ENCODE data around the gene NR5A2.
A peak's percentile ranks its signal among the peaks of the same experiment; 100 is the strongest.

Gene NR5A2

GRCh38 chr1:200150721-200151120 is 123.2 kb downstream of the NR5A2 start:
- Histone ChIP-seq H3K27ac (no peak overlapping the region), H3K4me3 (no peak overlapping the region), H3K4me1 (peaks cover 32% of the 10 kb centered on the region), H3K27me3 (no peaks in the 10 kb centered on the region), H3K9me3 (peaks cover 10% of the 10 kb centered on the region), H3K9ac (no peak overlapping the region), H3K4me2 (0 out of 2 replicates have a peak overlapping the region, but pooled peaks have one; percentile 1), H3K36me3 (no peaks in the 10 kb centered on the region), H4K20me1 (no peaks in the 10 kb centered on the region)
- no peak for TF ChIP-seq Cebpa-rat (IDR thresholded peaks at IDR 0.05)

GRCh38 chr1:200152336-200152735 is 124.8 kb downstream of the NR5A2 start:
- no peak overlapping the region for H3K27ac ChIP-seq
- peaks cover 32% of the 10 kb centered on the region for H3K4me1 ChIP-seq
- H3K9me3 ChIP-seq, result peaks cover 9% of the 10 kb centered on the region
- TF ChIP-seq Cebpa-rat (IDR thresholded peaks at IDR 0.05), result no peak
- no peak overlapping the region for H3K4me3 ChIP-seq
- H3K9ac ChIP-seq, result no peak overlapping the region
- H3K27me3 ChIP-seq, result no peaks in the 10 kb centered on the region
- no peaks in the 10 kb centered on the region for H3K36me3 ChIP-seq
- H3K4me2 ChIP-seq, result no peak overlapping the region
- no peaks in the 10 kb centered on the region for H4K20me1 ChIP-seq

DNA sequence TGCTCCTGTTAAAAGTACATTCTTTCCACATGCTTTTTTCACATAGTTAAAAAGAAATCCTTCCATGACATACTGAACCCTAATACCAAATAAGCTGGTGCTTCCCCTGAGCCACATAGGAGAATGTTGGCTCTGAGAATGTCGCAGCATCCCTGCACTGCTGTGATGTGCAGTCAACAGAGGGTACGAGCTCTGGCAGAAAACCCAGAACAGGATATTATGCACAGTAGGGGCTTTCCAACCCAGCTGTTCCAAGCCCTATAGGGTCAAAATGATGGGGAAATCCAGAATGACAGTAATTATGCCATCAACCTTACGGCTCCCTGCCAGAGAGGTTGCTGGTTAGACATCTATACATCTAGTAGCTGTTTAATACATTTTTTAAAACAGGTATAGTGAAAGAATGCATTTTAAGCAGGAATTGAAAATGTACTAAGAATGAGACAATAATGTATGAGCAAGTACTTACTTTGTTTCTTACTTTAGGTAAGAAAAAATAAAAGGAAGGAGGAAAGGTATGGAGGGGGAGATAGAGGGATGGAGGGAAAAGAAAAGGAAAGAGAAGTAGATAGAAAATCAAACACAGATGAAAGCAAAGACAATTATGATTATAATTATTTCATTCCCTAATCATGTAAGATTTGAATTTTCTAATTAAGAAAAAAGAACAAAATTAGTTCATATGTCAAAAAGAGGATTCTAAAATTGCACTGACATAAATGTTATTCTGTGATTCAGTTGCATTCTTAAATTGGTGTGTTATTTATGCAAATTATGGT is 126.0 kb downstream of the NR5A2 start:
- no peaks in the 10 kb centered on the region for H3K9me3 ChIP-seq
- no peak overlapping the region for H3K9ac ChIP-seq
- TF ChIP-seq Cebpa-rat (IDR thresholded peaks at IDR 0.05), result no peak
- no peaks in the 10 kb centered on the region for H3K36me3 ChIP-seq
- peak overlapping the region; percentile 51; the same call in 1 of the 2 replicates for H3K4me2 ChIP-seq
- peaks cover 32% of the 10 kb centered on the region for H3K4me1 ChIP-seq
- no peaks in the 10 kb centered on the region for H3K27me3 ChIP-seq
- H4K20me1 ChIP-seq, result no peaks in the 10 kb centered on the region
- H3K4me3 ChIP-seq, result no peak overlapping the region
- H3K27ac ChIP-seq, result peak overlapping the region; percentile 43

DNA sequence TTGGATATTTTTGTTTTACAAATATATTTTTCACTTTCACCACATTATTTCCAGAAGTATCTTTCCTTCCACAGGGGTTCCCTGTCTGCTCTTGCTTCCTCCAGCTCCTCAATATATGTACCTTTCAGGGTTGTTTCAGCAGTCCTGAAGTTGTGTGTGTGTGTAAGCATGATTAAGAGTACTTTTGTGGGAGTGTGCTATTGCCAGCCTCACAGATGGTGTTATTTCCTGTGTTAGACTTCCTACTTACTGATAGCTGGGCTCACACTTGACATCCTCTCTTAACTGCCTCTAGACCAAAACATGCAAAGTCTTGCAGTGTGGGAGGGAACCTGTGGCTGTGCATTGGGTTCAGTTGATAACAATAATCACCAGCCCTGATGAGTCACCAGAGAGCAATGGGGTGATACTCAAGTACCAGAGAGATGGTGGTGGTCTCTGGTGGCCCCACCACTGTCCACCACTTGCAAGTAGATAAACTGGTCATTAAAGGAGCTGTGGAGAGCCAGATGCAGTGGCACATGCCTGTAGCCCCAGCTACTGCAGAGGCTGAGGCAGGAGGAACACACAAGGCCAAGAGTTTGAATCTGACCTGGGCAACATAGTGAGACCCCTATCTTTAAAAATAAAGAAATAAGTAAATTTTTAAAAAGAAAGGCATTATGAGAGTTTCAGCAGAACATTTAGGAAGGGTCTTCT is 126.7 kb downstream of the NR5A2 start:
- H3K27ac ChIP-seq, result peak overlapping the region; percentile 50
- no peak overlapping the region for H3K9ac ChIP-seq
- no peak for TF ChIP-seq Cebpa-rat (IDR thresholded peaks at IDR 0.05)
- no peaks in the 10 kb centered on the region for H3K9me3 ChIP-seq
- H3K36me3 ChIP-seq, result no peaks in the 10 kb centered on the region
- no peaks in the 10 kb centered on the region for H3K27me3 ChIP-seq
- H3K4me3 ChIP-seq, result no peak overlapping the region
- H3K4me2 ChIP-seq, result peak overlapping the region; percentile 51
- H4K20me1 ChIP-seq, result no peaks in the 10 kb centered on the region
- peaks cover 32% of the 10 kb centered on the region for H3K4me1 ChIP-seq

DNA sequence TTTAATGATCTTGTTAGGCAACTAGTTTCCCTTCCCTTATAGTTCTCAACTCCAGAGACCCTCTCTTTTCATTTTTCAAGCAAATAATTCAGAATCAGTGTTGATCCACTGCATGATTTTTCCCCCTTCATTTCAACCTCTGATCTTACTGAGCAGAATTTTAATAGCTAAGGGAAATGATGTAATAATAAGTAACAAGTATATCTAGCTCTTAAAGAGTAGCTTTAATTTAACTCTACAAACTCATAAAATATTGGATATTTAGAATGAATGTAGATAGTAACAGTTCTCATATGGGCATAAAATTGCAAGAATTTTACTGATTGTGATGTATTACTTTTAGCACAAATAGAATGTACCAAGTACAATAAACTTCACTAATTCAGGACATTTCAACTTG is 130.2 kb downstream of the NR5A2 start:
- Histone ChIP-seq H3K27me3 (no peaks in the 10 kb centered on the region), H3K27ac (no peak overlapping the region), H3K36me3 (no peaks in the 10 kb centered on the region)

DNA sequence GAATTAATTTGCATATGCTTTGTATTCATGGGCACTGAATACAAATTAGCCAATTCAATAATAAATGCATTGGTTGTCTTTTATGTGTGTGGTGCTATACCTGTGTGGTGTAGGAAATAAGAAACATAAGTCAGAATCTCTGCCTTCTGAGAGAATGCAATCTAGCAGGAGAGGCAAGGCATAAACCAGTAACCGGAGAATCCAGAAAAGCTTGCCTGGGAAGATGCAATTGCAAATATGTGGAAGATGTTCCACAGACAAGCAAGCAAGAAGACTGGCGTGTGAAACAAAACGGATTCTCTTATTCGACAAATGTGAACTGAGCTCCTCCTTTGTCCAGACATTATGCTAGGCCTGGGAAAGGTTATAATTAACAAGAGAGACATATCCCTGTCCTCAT is 134.3 kb downstream of the NR5A2 start:
- Histone ChIP-seq H3K4me2 (no peak overlapping the region), H3K36me3 (no peaks in the 10 kb centered on the region), H3K4me1 (no peaks in the 10 kb centered on the region), H4K20me1 (no peaks in the 10 kb centered on the region), H3K9ac (no peak overlapping the region), H3K27ac (no peak overlapping the region), H3K27me3 (no peaks in the 10 kb centered on the region), H3K9me3 (no peaks in the 10 kb centered on the region), H3K4me3 (no peak overlapping the region)
- TF ChIP-seq Cebpa-rat (IDR thresholded peaks at IDR 0.05), result no peak

More for the DNA sequence above, 130.2 kb downstream of the NR5A2 start:
- H3K4me1 ChIP-seq, result peaks cover 24% of the 10 kb centered on the region
- TF ChIP-seq Cebpa-rat (IDR thresholded peaks at IDR 0.05), result no peak
- H4K20me1 ChIP-seq, result no peaks in the 10 kb centered on the region
- no peak overlapping the region for H3K4me3 ChIP-seq
- H3K9me3 ChIP-seq, result no peaks in the 10 kb centered on the region
- H3K4me2 ChIP-seq, result no peak overlapping the region
- H3K9ac ChIP-seq, result no peak overlapping the region

DNA sequence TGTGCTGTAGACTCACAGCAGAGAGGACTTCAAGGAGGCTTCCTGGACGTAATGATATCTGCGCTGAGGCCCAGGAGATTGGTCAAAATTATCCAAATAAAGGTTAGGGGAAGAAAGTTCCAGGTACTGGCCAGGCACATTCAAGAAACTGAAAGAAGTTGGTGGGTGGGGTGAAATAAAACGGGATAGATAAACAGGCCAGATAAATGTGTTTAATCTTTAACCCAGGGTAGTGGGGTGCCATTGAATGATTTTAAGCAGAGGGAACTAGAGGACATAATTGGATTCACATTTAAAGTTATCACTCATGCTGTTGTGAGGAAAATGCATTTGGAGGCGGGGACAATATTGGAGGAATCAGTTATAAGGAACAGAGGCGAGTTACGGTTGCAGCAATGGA is 134.7 kb downstream of the NR5A2 start:
- Histone ChIP-seq H3K4me3 (no peak overlapping the region), H3K36me3 (no peaks in the 10 kb centered on the region), H3K9me3 (no peaks in the 10 kb centered on the region), H3K4me2 (no peak overlapping the region), H3K4me1 (no peaks in the 10 kb centered on the region), H3K9ac (no peak overlapping the region), H3K27ac (no peak overlapping the region), H3K27me3 (no peaks in the 10 kb centered on the region), H4K20me1 (no peaks in the 10 kb centered on the region)
- no peak for TF ChIP-seq Cebpa-rat (IDR thresholded peaks at IDR 0.05)

- no peak overlapping the region for H3K4me2 ChIP-seq
- H4K20me1 ChIP-seq, result no peaks in the 10 kb centered on the region
- no peaks in the 10 kb centered on the region for H3K36me3 ChIP-seq
- no peak overlapping the region for H3K27ac ChIP-seq
- H3K9me3 ChIP-seq, result no peaks in the 10 kb centered on the region
- no peak for TF ChIP-seq Cebpa-rat (IDR thresholded peaks at IDR 0.05)
- no peaks in the 10 kb centered on the region for H3K27me3 ChIP-seq
- H3K4me3 ChIP-seq, result no peak overlapping the region
- no peaks in the 10 kb centered on the region for H3K4me1 ChIP-seq
- H3K9ac ChIP-seq, result no peak overlapping the region
Measured at GRCh38 chr1:200162877-200163276, 135.4 kb downstream of the NR5A2 start.

DNA sequence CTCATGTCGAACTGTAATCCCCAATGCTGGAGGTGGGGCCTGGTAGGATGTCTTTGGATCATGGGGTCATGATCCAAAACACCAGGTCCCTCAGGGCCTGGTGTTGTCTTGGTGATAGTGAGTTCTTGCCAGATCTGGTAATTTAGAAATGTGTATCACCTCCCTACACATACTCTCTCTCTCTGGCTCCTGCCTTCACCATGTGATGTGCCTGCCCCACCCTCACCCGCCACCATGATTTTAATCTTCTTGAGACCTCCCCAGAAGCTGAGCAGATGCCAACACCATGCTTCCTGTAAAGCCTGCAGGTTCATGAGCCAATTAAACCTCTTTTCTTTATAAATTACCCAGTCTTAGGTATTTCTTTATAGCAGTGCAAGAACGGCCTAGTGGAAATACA is 136.4 kb downstream of the NR5A2 start:
- Histone ChIP-seq H3K27me3 (no peaks in the 10 kb centered on the region), H3K9ac (no peak overlapping the region), H3K4me2 (no peak overlapping the region), H3K27ac (no peak overlapping the region), H4K20me1 (no peaks in the 10 kb centered on the region), H3K4me3 (no peak overlapping the region), H3K9me3 (no peaks in the 10 kb centered on the region), H3K36me3 (no peaks in the 10 kb centered on the region), H3K4me1 (no peaks in the 10 kb centered on the region)
- TF ChIP-seq Cebpa-rat (IDR thresholded peaks at IDR 0.05), result no peak

GRCh38 chr1:200165493-200166220 is 138.1 kb downstream of the NR5A2 start:
- no peak overlapping the region for H3K4me3 ChIP-seq
- no peaks in the 10 kb centered on the region for H3K36me3 ChIP-seq
- no peaks in the 10 kb centered on the region for H3K27me3 ChIP-seq
- no peak overlapping the region for H3K9ac ChIP-seq
- no peak overlapping the region for H3K4me2 ChIP-seq
- H3K4me1 ChIP-seq, result no peaks in the 10 kb centered on the region
- H3K27ac ChIP-seq, result no peak overlapping the region
- TF ChIP-seq Cebpa-rat (IDR thresholded peaks at IDR 0.05), result no peak; the same call in 1 of the 2 replicates
- H4K20me1 ChIP-seq, result no peaks in the 10 kb centered on the region
- H3K9me3 ChIP-seq, result no peaks in the 10 kb centered on the region

All from BLaER1 (cell line).